Panc1 (cell line): ENCODE data around the gene RLN2. TPM values are rescaled to one million over a fixed set of nuclear protein-coding genes. Genes with fewer than 3 reads are reported as not detected.
"Not testable (repeated sequence)": the region's sequence is repeated elsewhere in the genome, so short reads cannot be mapped to it uniquely, and the experiment has no call there.

ENCODE experiments used
- ATAC-seq: fragments of 200-7000 bp; cut with Tn5 transposase; 2 replicates; pipeline ENCODE4 v1.9.1; 2020; ENCODE audit warnings: mild to moderate bottlenecking, moderate library complexity
- Bru-seq: library from RNA; stranded (reverse); fragments of 400-500 nt; gene quantifications from one replicate; lab custom pipeline; 2021; lab: Mats Ljungman, UMichigan
- BruChase-seq, 2 experiments: library from RNA; stranded (reverse); fragments of 400-500 nt; gene quantifications; one replicate each; lab custom pipeline; 2021; lab: Mats Ljungman, UMichigan
- BruUV-seq: library from RNA; stranded (reverse); fragments of 400-500 nt; replicated peaks from 2 replicates; lab custom pipeline; 2021; lab: Mats Ljungman, UMichigan
- CTCF ChIA-PET: fragments of 300-600 bp; sonication (Branson Sonifier 250); formaldehyde crosslinking; loops from one replicate; lab custom pipeline; 2022; ENCODE audit warnings: antibody characterized with exemption; lab: Charles Lee
- POLR2A ChIA-PET: fragments of 300-600 bp; sonication (Branson Sonifier 250); formaldehyde crosslinking; loops from one replicate; lab custom pipeline; 2022; ENCODE audit warnings: antibody characterized with exemption; lab: Charles Lee
- DNase-seq: peaks from one replicate; pipeline ENCODE4 v3.0.0-alpha.2; 2010; ENCODE audit warnings: low read depth, low spot score
- H3K27ac ChIP-seq: 2 replicates; pipeline ENCODE4 v1.5.1; 2011; ENCODE audit warnings: mild to moderate bottlenecking, low read length, inconsistent platforms
- H3K27me3 ChIP-seq: fragments of 200-500 bp; sonication (Bioruptor generic); 2 replicates; pipeline ENCODE4 v1.6.0; 2014; ENCODE audit warnings: low read length, inconsistent platforms; ENCODE audit not compliant: control insufficient read depth, insufficient read depth
- H3K36me3 ChIP-seq: fragments of 200-500 bp; sonication (Bioruptor generic); 2 replicates; pipeline ENCODE4 v1.5.1; 2014; ENCODE audit warnings: inconsistent platforms, mild to moderate bottlenecking, low read length, moderate library complexity; ENCODE audit not compliant: control insufficient read depth, insufficient read depth
- H3K4me1 ChIP-seq: 2 replicates; pipeline ENCODE4 v1.5.1; 2011; ENCODE audit warnings: inconsistent platforms, mild to moderate bottlenecking, low read length, moderate library complexity; ENCODE audit not compliant: control insufficient read depth, insufficient read depth
- H3K4me3 ChIP-seq, 2 experiments: 2 replicates each; pipeline ENCODE4 v1.5.1; 2011 to 2012; ENCODE audit warnings: low read depth in 2 of 2, low read length in 2 of 2, mild to moderate bottlenecking in 2 of 2, inconsistent platforms in 1 of 2, moderate library complexity in 1 of 2
- H3K9me3 ChIP-seq: fragments of 200-500 bp; sonication (Bioruptor generic); 2 replicates; pipeline ENCODE4 v1.5.1; 2014; ENCODE audit warnings: low read depth, mild to moderate bottlenecking, inconsistent platforms, low read length, moderate library complexity; ENCODE audit not compliant: control insufficient read depth, insufficient read depth
- POLR2AphosphoS5 ChIP-seq: IDR thresholded peaks from 2 replicates; pipeline ENCODE4 v1.6.1; 2012; ENCODE audit warnings: mild to moderate bottlenecking, low read depth, low read length, moderate library complexity
- SIN3A ChIP-seq: IDR thresholded peaks from 2 replicates; pipeline ENCODE4 v1.6.1; 2012; ENCODE audit warnings: low read depth, mild to moderate bottlenecking, low read length, moderate library complexity, borderline replicate concordance; ENCODE audit not compliant: insufficient read depth
- in situ Hi-C: cut with HindIII; loops from 2 replicates; pipeline ENCODE4 v1.10.0; 2016; ENCODE audit warnings: low sequenced_read_pairs, low pct_unique_long_range_greater_than_20kb
- intact Hi-C: fragments of 100-400 bp; cut with micrococcal nuclease; formaldehyde crosslinking; loops from one replicate; pipeline ENCODE4 v1.10.0; 2022; ENCODE audit not compliant: unreplicated experiment
- long read RNA-seq: library from polyadenylated mRNA; unstranded; transcript quantifications from one replicate; pipeline ENCODE4 v2.0.0, GENCODE V29; 2021; ENCODE audit not compliant: unreplicated experiment
- polyA plus RNA-seq: library from polyadenylated mRNA; unstranded; fragments of >200 nt; gene quantifications from one replicate; pipeline ENCODE4 v1.2.1, GENCODE V29; 2012; ENCODE audit warnings: missing spikeins; ENCODE audit not compliant: insufficient read length
- total RNA-seq: library from RNA; stranded (reverse); gene quantifications from one replicate; pipeline ENCODE4 v1.2.1, GENCODE V29; 2021; ENCODE audit not compliant: unreplicated experiment
- TF ChIP-seq, protein P1 (sequence below): fragments of 450-650 bp; IDR thresholded peaks from 2 replicates; pipeline ENCODE4 v1.5.1; 2017; ENCODE audit warnings: mild to moderate bottlenecking

RLN2 gene
- total RNA-seq = not detected
- polyA plus RNA-seq = not detected
- Bru-seq, nascent RNA = percentile 16 among the genes with signal in this experiment
- BruChase-seq, experiment 1, labeled RNA remaining after a 2-hour chase = not detected
- not detected for BruChase-seq, experiment 2, labeled RNA remaining after a 6-hour chase
- long read RNA-seq = 0 reads

GRCh38 chr9:5303840-5304795, at the start of gene RLN2:
TSS of gene RLN2 (minus strand) at chr9:5304716. CDS start at chr9:5304580, 136 bp downstream.
- H3K27me3 ChIP-seq, in situ Hi-C loops, H3K4me1 ChIP-seq, intact Hi-C loops, H3K27ac ChIP-seq, BruUV-seq, DNase-seq, POLR2A ChIA-PET, CTCF ChIA-PET, H3K36me3 ChIP-seq, H3K9me3 ChIP-seq: not testable (repeated sequence)
- peak within 1 kb of the TSS in 1 of 2 experiments; percentile 7; a peak in 3 of 4 replicates for H3K4me3 ChIP-seq
- ATAC-seq = peak; percentile 99

- CTCF ChIA-PET = no interaction called here
- POLR2A ChIA-PET = no interaction called here
Measured at GRCh38 chr9:5354184-5354583, 49.7 kb upstream of the RLN2 start.

GRCh38 chr9:5352637-5353248, 48.2 kb upstream of the RLN2 start:
- Histone ChIP-seq H3K36me3 (no peaks in the 10 kb centered on the region), H3K4me3 (no peak overlapping the region), H3K27me3 (no peaks in the 10 kb centered on the region), H3K9me3 (no peaks in the 10 kb centered on the region), H3K27ac (no peak overlapping the region), H3K4me1 (no peaks in the 10 kb centered on the region)
- POLR2A ChIA-PET = no interaction called here
- intact Hi-C loops = no loop called here
- TF ChIP-seq SIN3A (no peak), POLR2AphosphoS5 (no peak)
- TF ChIP-seq, protein P1, sequence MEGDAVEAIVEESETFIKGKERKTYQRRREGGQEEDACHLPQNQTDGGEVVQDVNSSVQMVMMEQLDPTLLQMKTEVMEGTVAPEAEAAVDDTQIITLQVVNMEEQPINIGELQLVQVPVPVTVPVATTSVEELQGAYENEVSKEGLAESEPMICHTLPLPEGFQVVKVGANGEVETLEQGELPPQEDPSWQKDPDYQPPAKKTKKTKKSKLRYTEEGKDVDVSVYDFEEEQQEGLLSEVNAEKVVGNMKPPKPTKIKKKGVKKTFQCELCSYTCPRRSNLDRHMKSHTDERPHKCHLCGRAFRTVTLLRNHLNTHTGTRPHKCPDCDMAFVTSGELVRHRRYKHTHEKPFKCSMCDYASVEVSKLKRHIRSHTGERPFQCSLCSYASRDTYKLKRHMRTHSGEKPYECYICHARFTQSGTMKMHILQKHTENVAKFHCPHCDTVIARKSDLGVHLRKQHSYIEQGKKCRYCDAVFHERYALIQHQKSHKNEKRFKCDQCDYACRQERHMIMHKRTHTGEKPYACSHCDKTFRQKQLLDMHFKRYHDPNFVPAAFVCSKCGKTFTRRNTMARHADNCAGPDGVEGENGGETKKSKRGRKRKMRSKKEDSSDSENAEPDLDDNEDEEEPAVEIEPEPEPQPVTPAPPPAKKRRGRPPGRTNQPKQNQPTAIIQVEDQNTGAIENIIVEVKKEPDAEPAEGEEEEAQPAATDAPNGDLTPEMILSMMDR = no peak
- DNase-seq = no peak
- no peak for ATAC-seq
- CTCF ChIA-PET = no interaction called here
- BruUV-seq = no TSS peak
- in situ Hi-C loops = no loop called here

More at GRCh38 chr9:5354184-5354583, 49.7 kb upstream of the RLN2 start:
- BruUV-seq = no TSS peak
- Histone ChIP-seq H3K27me3 (no peaks in the 10 kb centered on the region), H3K27ac (no peak overlapping the region), H3K9me3 (no peaks in the 10 kb centered on the region), H3K36me3 (no peaks in the 10 kb centered on the region), H3K4me1 (no peaks in the 10 kb centered on the region), H3K4me3 (no peak overlapping the region)
- DNase-seq = no peak
- intact Hi-C loops = no loop called here
- in situ Hi-C loops = no loop called here
- no peak for ATAC-seq
- TF ChIP-seq, protein P1 = no peak

DNA sequence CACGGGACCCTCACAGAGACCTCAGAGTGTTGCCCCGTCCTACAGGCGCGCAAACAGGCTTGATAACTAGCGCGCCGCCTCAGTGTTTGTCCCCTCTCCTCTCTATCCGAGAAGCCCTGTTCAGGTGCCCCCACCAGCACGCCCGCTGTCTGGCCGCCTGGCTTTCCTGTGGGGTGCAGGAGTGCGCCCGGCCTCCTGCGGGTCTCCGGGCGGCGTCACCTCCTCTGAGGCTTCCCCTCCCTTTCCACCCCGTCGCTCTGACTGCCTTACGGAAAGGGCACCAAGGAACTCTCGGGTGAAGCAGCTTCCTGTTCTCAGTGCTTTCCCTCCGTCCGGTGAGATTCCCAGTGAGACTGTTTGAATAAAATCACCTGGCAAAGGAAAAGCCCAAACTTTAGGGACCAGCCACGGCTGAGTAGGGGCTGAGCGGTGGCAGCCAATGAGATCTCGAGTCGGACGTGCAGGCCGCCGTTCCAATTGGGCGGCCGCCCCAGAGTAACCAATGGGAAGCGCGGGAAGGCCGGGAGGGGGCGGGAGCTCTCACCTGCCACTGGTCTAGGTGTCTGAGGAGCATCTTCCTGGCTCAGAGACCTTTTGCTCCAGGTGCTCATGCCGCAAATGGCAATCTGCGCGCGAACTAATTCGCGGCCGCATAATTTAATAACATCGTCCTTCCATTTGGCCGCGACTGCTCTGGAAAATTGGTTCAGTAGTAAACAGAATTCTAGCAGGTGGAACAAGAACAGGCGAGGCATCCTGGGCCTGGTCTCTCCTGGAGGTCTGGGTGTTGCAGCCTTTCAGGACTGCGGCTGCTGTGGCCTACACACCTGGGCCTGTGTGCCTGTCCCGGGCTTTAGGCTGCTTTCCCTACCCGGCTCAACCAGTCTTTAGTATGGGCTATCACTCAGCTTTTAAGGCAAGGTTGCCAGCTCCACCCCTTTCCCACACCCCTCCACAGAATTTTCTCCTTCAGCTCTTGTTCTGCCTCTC, 34.8 kb upstream of the RLN2 start, which contains the start of gene RLN1:
TSS of gene RLN1 (minus strand) at position 885 of the 990 bp plus-strand sequence. CDS start at position 755, 130 bp downstream.
- H3K9me3 ChIP-seq, BruUV-seq, DNase-seq, H3K27me3 ChIP-seq, H3K4me1 ChIP-seq, CTCF ChIA-PET, H3K36me3 ChIP-seq, POLR2A ChIA-PET, in situ Hi-C loops, intact Hi-C loops, H3K27ac ChIP-seq: not testable (repeated sequence)
- H3K4me3 ChIP-seq = peak within 1 kb of the TSS in 1 of 2 experiments; percentile 8; a peak in 1 of 4 replicates
- peak; percentile 99 for ATAC-seq
